Type B pancreatic cell (in vitro differentiated cells): ENCODE results near the gene PTPRQ. TPM values are rescaled to one million over a fixed set of nuclear protein-coding genes. Genes with fewer than 3 reads are reported as not detected.

ENCODE experiments used
- DNase-seq: peaks from one replicate; pipeline ENCODE4 v3.0.0; 2021; ENCODE audit warnings: mixed read lengths; ENCODE audit not compliant: unreplicated experiment; ENCODE audit errors: extremely low spot score
- H3K27ac Mint-ChIP-seq: 2 replicates; pipeline ENCODE4 v1.8.0; 2021; ENCODE audit warnings: mild to moderate bottlenecking, mixed read lengths
- H3K27me3 Mint-ChIP-seq: 2 replicates; pipeline ENCODE4 v1.8.0; 2021; ENCODE audit warnings: mixed read lengths
- H3K36me3 Mint-ChIP-seq: 2 replicates; pipeline ENCODE4 v1.8.0; 2021; ENCODE audit warnings: mixed read lengths
- H3K4me1 Mint-ChIP-seq: one replicate; pipeline ENCODE4 v1.8.0; 2021; ENCODE audit warnings: mixed read lengths; ENCODE audit not compliant: unreplicated experiment
- H3K4me3 Mint-ChIP-seq: 2 replicates; pipeline ENCODE4 v1.8.0; 2021; ENCODE audit warnings: mild to moderate bottlenecking, mixed read lengths
- H3K9me3 Mint-ChIP-seq: 2 replicates; pipeline ENCODE4 v1.8.0; 2021; ENCODE audit warnings: mixed read lengths
- total RNA-seq: library from RNA; stranded (reverse); gene quantifications from 2 replicates; pipeline ENCODE4 v1.2.1, GENCODE V29; 2021; ENCODE audit warnings: low replicate concordance
- TF ChIP-seq, protein P1 (sequence below): fragments of 200-600 bp; sonication (generic); conservative IDR thresholded peaks from 2 replicates; pipeline ENCODE4 v1.5.0; 2021; ENCODE audit warnings: antibody characterized with exemption, mild to moderate bottlenecking

PTPRQ gene
- total RNA-seq, 1 donor from 2014 or later = 1.3 TPM

DNA sequence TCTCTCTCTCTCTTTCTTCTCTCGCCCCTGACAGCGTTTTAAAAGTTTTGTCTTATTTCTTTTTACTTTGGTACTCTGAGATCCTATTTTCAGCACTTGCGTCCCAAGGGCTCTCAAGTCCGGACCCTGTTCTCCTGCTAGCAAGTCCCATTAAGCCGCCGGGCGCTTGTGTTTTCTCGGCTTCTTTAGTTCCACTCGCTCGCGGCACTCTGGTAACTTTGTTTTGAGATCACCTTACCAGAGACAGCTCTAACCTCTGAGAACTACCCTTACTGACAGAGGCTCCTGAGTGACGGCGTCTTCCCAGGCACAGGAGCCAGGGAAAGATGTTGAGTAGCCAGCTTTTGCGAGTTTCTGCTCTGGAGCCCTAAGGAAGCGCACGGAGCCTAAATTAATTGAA lies 270.0 kb downstream of the PTPRQ start:
- peaks cover 26% of the 10 kb centered on the region for H3K4me1 Mint-ChIP-seq
- TF ChIP-seq, protein P1, sequence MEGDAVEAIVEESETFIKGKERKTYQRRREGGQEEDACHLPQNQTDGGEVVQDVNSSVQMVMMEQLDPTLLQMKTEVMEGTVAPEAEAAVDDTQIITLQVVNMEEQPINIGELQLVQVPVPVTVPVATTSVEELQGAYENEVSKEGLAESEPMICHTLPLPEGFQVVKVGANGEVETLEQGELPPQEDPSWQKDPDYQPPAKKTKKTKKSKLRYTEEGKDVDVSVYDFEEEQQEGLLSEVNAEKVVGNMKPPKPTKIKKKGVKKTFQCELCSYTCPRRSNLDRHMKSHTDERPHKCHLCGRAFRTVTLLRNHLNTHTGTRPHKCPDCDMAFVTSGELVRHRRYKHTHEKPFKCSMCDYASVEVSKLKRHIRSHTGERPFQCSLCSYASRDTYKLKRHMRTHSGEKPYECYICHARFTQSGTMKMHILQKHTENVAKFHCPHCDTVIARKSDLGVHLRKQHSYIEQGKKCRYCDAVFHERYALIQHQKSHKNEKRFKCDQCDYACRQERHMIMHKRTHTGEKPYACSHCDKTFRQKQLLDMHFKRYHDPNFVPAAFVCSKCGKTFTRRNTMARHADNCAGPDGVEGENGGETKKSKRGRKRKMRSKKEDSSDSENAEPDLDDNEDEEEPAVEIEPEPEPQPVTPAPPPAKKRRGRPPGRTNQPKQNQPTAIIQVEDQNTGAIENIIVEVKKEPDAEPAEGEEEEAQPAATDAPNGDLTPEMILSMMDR = no peak
- H3K36me3 Mint-ChIP-seq = no peaks in the 10 kb centered on the region
- peaks cover 5% of the 10 kb centered on the region for H3K9me3 Mint-ChIP-seq
- peak overlapping the region; percentile 74 for H3K4me3 Mint-ChIP-seq
- H3K27ac Mint-ChIP-seq = no peak overlapping the region
- peaks cover 70% of the 10 kb centered on the region for H3K27me3 Mint-ChIP-seq
- no peak for DNase-seq

DNA sequence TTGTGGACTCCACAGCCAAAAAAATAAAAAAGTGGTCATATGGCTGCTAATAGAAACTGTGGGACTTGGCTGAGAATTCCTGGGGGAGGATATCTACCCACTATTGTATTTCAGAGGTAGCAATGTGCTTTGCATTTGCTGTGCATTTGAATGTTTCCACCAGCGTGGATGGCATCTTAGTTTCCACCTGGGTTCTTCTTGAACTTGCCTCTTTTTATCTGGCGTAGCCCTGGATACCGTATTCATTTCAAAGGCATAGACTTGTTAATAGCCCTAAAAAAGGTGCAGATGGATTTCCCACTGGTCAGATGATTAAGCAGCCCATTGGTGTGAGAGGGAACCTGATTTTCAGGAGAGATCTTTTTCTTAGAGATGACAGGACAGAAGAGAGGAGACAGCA lies 270.8 kb downstream of the PTPRQ start:
- TF ChIP-seq, protein P1 = no peak
- H3K36me3 Mint-ChIP-seq = no peaks in the 10 kb centered on the region
- peaks cover 62% of the 10 kb centered on the region for H3K27me3 Mint-ChIP-seq
- DNase-seq = no peak
- no peak overlapping the region for H3K4me3 Mint-ChIP-seq
- H3K9me3 Mint-ChIP-seq = peaks cover 5% of the 10 kb centered on the region
- peaks cover 26% of the 10 kb centered on the region for H3K4me1 Mint-ChIP-seq
- H3K27ac Mint-ChIP-seq = no peak overlapping the region

DNA sequence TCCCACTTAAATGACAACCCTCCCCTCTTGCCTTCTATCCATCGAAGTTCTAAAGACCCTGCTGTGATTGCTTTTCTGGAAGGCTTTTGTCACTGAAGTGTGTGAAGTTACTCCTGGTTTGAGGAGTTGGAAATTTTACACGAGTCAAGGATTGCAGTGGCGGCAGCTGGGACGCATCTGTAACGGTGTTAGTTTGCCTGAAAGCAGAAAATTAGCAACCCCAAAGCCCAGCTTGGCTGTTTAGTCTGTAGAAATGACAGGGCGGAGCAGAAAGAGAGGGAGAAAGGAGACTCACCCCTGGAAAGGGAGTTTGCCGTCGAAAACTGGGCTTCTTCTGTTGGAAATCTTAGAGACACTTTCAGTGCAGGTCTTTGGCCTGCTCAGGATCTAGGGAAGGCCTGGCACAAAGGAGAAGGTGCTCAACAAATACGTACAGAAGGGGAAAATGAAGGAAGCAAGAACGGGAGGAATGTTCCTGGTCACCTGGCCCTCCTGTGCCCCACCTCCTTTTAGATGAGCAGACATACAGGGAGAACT lies 271.7 kb downstream of the PTPRQ start:
- H3K4me3 Mint-ChIP-seq = no peak overlapping the region

DNA sequence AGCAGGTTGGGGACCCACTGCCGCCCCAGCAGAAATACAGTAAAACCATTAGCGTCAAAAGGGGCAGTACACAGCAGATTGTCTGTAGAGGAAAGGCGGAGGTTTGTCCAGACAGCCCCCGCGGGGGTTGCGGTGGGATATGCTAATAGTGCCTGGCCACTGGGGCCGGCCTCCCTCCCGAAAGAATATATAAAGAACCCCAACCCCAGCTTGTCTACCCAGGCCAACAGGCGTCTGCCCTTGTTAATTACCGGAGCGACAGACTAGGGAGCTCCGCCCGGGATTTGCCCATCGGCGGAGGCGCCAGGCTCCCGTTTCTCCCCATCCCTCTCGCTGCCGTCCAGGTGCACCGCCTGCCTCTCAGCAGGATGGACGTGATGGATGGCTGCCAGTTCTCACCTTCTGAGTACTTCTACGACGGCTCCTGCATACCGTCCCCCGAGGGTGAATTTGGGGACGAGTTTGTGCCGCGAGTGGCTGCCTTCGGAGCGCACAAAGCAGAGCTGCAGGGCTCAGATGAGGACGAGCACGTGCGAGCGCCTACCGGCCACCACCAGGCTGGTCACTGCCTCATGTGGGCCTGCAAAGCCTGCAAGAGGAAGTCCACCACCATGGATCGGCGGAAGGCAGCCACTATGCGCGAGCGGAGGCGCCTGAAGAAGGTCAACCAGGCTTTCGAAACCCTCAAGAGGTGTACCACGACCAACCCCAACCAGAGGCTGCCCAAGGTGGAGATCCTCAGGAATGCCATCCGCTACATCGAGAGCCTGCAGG lies 272.8 kb downstream of the PTPRQ start, which contains the start of gene MYF5:
TSS of gene MYF5 (plus strand) at position 217 of the 774 bp plus-strand sequence. CDS start at position 369, 152 bp downstream.
- Mint-ChIP-seq H3K9me3 (peaks cover 5% of the 10 kb centered on the region), H3K27me3 (peaks cover 46% of the 10 kb centered on the region), H3K4me1 (peaks cover 23% of the 10 kb centered on the region), H3K36me3 (no peaks in the 10 kb centered on the region), H3K4me3 (no peak within 1 kb of the TSS), H3K27ac (no peak within 1 kb of the TSS)
- no peak for DNase-seq
- TF ChIP-seq, protein P1 = no peak

More for the DNA sequence above, 271.7 kb downstream of the PTPRQ start:
- H3K27me3 Mint-ChIP-seq = peaks cover 53% of the 10 kb centered on the region
- TF ChIP-seq, protein P1 = no peak
- no peaks in the 10 kb centered on the region for H3K36me3 Mint-ChIP-seq
- H3K9me3 Mint-ChIP-seq = peaks cover 5% of the 10 kb centered on the region
- peaks cover 23% of the 10 kb centered on the region for H3K4me1 Mint-ChIP-seq
- H3K27ac Mint-ChIP-seq = no peak overlapping the region
- DNase-seq = no peak

DNA sequence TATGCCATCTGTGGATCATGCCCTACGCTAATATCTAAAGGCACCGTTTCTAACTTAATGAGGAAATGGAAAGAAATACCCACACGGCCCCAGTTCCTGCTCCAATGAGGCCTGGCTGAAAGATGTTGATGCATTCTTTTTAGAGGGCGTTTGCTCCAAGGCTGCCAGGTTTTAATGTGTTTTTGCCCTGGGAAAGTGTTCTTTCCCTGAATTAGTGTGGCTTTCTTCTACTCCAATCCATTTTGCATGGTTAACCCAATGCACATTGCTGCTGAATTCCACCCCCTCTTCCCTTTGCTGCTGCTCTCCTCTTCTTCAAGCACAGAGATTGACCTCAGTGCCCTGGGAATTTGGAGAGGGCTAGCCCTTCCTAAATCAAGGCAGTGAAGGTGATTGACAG lies 273.8 kb downstream of the PTPRQ start:
- Mint-ChIP-seq H3K4me3 (no peak overlapping the region), H3K36me3 (no peaks in the 10 kb centered on the region), H3K27me3 (peaks cover 42% of the 10 kb centered on the region), H3K9me3 (peaks cover 5% of the 10 kb centered on the region), H3K27ac (no peak overlapping the region), H3K4me1 (peaks cover 19% of the 10 kb centered on the region)
- DNase-seq = no peak
- TF ChIP-seq, protein P1 = no peak
